AG10803 (cell line): ENCODE results near the gene TBC1D9B.

ENCODE experiments used
- DNase-seq: peaks from one replicate; pipeline ENCODE4 v3.0.0; 2010; ENCODE audit warnings: low read depth
- H3K4me3 ChIP-seq: 2 replicates; pipeline ENCODE4 v1.5.1; 2011; ENCODE audit warnings: mild to moderate bottlenecking, low read length, control low read depth
- CTCF ChIP-seq: conservative IDR thresholded peaks from 2 replicates; pipeline ENCODE4 v1.5.1; 2011; ENCODE audit warnings: mild to moderate bottlenecking, low read length, control low read depth, inconsistent platforms

TBC1D9B gene

GRCh38 chr5:179869101-179869500 lies 38.6 kb downstream of the TBC1D9B start:
- H3K4me3 ChIP-seq = no peak overlapping the region
- no peak for TF ChIP-seq CTCF
- no peak for DNase-seq

- no peak overlapping the region for H3K4me3 ChIP-seq
- TF ChIP-seq CTCF = no peak
- DNase-seq = no peak
These were observed 39.2 kb downstream of the TBC1D9B start for GRCh38 chr5:179868541-179868940.

GRCh38 chr5:179867476-179867875 lies 40.2 kb downstream of the TBC1D9B start:
- no peak for DNase-seq
- no peak for TF ChIP-seq CTCF

GRCh38 chr5:179867079-179867465 lies 40.6 kb downstream of the TBC1D9B start:
- TF ChIP-seq CTCF = no peak
- no peak for DNase-seq
- no peak overlapping the region for H3K4me3 ChIP-seq

More at GRCh38 chr5:179867476-179867875, 40.2 kb downstream of the TBC1D9B start:
- H3K4me3 ChIP-seq = no peak overlapping the region

GRCh38 chr5:179866241-179867078 lies 41.2 kb downstream of the TBC1D9B start:
- H3K4me3 ChIP-seq = no peak overlapping the region
- TF ChIP-seq CTCF = no peak
- no peak for DNase-seq

- no peak for DNase-seq
- TF ChIP-seq CTCF = no peak
- H3K4me3 ChIP-seq = no peak overlapping the region
These were observed 42.0 kb downstream of the TBC1D9B start for GRCh38 chr5:179865491-179866240.
